Tibial nerve (tissue), 3 donors: Measurements from ENCODE around the gene JAKMIP1.

Experiments
- CTCF ChIP-seq, 5 experiments: fragments of 200-600 bp in 3 of 5; fragments of 450-650 bp in 2 of 5; sonication (generic) in 3 of 5; IDR thresholded peaks; one replicate each; pipeline ENCODE4 v1.5.1; 2016 to 2019; ENCODE audit warnings: antibody characterized with exemption in 5 of 5, mild to moderate bottlenecking in 3 of 5, moderate library complexity in 2 of 5
- POLR2A ChIP-seq, 2 donors: fragments of 450-650 bp; IDR thresholded peaks; one replicate each; pipeline ENCODE4 v1.6.1; 2017; ENCODE audit warnings: antibody characterized with exemption in 2 of 2, mild to moderate bottlenecking in 2 of 2, moderate library complexity in 2 of 2

DNA sequence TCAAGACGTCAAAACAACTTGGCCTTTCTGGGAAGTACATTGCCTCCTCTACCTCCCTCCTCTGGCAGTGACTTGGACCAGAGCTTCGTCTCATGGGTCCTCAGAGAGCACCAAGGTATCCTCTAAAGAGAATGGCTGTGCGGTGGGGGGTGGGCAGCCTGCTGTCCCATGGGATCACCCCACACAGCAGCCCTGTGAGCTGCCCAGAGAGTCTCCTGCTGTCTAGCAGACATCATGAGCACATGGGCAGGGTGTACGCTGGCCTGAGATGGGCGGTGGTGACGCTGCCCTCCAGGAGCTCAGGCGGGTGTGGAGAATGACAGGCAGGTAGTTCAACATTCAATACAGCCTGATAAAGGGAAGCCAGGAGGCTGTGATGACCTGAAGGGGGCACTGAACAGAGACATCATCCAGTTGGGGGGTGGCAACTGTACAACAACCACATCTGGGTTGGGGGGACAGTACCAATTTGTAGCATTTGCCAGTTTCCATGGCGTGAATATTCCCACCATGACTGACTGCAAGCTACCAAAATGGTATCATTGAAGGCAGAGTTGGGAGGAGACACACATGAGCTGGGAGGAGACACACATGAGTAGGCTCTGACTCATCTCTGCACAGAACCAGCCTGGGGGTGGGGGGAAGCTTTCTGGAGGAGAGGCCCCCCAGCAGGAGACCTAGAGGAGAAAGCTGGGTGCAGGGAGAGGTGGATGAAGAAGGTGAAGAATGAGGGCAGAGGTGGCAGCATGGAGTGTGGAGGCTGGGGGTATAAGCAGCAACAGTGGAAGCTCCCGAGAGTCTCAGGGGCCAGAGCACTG, 218.0 kb downstream of the JAKMIP1 start:
- TF ChIP-seq CTCF (IDR thresholded peaks at IDR 0.05) (no peak), POLR2A (IDR thresholded peaks at IDR 0.05) (no peak)
